Activated CD4-positive, alpha-beta T cell treated with anti-CD3 and anti-CD28 coated beads, Interleukin-2, amount 50 U/mL, for 16 hours (primary cell): ENCODE measurements around the gene FAM209B.
"Not testable (repeated sequence)": the region's sequence is repeated elsewhere in the genome, so short reads cannot be mapped to it uniquely, and the experiment has no call there.

ENCODE experiments used
- DNase-seq: peaks from one replicate; pipeline ENCODE4 v3.0.0-alpha.2; 2020

FAM209B gene, protein sequence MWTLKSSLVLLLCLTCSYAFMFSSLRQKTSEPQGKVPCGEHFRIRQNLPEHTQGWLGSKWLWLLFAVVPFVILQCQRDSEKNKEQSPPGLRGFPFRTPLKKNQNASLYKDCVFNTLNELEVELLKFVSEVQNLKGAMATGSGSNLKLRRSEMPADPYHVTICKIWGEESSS

DNA sequence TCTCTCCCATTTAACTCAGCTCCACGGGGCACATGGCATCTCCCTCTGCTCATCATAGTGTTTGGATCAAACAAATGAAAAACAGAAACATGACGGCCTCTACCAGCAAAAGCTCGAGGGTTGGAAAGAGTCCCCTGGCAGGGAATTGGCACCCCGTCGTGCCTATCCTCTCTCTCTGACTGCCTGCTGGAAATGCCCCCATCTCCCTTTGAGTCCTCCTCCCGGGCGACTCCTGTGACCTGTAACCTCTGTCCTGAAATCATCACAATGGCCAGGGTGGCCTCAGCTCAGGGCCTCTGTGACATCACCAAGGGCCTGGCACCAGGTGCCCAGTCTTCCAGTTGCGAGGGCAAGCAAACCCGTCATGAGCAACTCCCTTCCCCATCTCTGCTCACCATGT lies at the start of gene FAM209B:
Gene FAM209B, plus strand, starts transcription at position 301 of the 400 bp plus-strand sequence. Its CDS starts 96 bp downstream, at position 397.
- DNase-seq: not testable (repeated sequence)

DNA sequence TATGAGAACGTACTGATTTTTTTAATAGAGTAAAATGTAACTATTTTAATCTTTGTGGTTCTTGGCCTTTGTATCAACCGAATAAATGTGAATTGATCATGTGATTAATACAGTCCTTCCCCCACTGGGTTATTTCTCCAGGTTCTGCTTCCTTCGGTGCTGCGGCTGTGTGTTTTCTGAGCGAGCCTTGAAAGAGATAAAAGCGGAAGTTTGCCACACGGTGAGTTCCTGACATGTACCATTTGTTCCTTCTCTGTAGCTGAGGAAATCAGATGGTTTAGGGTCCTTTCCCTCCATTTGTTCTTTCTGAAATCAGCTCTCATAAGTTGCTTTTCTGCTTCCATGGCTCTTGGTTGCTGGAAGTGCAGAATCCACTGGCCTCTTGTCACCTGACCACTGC lies 49.1 kb upstream of the FAM209B start:
- no peak for DNase-seq

DNA sequence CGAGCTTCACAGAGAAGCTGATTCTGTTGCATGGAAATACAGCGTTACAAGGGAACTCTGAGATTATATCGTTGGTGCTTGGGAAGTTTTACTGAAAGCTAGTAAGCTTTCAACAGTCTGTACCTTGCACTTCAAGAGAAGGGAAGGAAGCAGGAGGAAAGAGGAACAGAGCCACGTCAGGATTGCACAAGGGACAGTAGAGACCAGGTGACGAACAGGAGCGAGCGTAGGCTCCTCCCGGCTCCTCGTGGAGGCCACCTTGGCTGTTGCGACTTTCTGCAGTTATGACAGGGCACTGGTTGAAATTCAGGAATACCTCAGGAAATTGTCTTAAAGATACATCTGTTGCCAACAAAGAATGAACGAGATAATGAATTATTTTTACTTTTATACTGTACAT lies 45.8 kb upstream of the FAM209B start:
- no peak for DNase-seq

DNA sequence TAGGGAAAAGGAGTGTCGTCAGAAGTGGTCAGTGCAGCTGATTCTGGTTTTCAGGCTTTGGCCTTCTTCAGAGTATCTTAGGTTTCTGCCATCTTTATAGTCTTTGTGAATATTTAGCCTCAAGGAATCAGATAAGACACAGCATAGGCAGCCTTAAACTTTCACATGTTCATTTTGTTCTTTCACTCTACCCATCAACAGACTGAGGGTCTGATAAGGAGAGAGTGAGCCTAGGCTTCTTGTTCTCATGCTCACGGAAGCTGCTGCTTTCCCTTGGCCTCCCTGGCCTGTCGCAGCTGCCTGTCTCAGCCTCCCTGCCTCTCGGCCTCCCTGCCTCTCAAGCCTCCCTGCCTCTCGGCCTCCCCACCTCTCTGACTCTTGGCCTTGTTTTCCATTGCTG lies 44.5 kb upstream of the FAM209B start:
- no peak for DNase-seq

DNA sequence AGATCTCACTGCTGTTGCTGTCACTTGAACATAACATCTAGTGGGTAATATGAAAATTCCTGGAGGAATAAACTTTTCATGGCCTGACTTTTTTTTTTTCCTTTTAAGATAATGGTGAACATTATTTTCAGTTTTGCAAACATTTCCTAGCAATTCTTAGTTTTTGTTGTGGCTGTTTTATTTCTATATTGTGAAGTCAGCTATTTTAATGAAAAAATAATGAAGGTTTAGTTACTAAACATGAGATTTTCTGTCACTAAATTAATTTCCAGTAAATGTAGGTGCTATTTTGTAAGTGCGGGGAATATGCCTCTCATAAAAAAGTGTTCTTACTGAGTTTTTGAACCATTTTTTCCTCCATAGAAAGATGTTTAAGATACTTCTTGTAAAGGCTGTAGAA lies 31.9 kb upstream of the FAM209B start:
- no peak for DNase-seq

DNA sequence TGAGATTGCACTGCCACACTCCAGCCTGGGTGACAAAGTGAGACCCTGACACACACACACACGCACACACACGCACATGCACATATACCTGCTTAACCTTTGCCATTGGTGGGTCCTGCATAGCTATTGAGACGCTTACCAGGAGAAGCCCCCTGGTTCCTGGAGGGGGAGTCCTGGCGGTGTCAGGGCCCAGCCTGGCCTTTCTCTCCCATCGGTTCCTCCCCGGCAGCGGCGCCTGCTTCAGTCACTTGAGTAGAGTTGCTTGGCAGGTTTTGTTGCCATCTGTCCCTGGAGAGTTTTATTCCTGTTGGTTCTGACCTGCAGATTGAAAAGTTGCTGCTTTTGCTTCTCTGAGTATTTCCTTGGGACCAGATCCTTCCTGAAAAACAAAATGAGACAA lies 29.1 kb upstream of the FAM209B start:
- DNase-seq: no peak

DNA sequence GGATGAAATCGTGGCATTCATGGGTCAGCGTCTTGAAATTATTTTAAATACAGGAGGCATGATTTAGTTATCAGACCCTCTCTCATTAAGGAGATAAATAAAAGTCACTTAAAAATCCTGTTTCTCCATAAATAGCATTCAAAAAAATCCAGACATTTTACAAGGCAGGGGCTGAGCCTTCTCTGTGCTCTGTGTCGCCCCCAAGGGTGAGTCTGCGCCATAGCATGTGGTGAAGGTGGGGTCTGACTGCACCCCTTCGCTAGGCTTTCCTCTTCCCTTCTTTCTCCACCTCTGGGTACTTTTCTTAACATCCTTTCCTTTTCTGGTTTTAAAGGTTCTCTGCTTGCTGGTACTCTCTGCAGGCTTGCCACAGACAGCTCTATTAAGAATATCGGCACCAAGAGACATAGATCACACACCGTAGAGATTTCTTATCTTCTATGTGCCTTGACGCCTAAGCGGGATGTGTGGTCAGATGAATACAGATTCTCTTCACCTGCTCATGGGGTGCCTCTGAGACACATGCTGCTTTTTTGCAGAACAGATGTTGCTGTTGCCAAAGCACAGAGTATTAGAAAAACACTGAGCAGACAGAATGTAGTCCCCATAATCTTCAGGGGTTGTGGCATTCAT lies 28.6 kb upstream of the FAM209B start:
- peak; percentile 25 for DNase-seq

DNA sequence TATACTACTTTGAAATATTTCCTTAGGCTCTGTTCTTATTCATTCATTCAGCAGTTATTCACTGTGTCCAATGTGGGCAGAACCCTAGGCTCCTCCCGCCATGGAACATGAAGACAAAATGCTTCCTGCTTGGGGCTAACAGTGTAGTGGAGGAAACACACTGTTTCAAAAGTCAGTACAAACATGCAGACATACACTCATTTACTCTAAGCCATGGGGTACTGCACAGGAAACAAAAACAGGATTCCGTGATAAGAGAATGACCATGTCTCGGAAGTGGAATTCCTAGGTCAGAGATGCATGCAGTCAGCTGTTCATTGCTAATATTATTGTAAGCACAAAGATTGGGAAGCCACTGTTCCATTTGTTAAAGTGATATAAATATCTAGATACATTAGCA lies 26.9 kb upstream of the FAM209B start:
- no peak for DNase-seq

DNA sequence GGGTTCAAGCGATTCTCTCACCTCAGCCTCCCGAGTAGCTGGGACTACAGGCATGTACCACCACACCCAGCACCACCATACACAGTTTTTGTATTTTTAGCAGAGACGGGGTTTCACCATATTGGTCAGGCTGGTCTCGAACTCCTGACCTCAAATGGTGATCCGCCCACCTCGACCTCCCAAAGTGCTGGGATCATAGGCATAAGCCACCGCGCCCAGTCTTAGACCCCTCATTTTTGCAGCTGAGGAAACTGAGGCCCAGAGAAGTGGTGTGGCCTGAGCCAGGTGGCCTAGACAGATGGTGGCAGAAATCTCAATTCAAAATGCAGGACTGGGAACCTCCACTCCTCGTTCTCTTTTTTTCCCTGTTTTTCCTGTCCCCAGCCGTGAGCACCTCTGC lies 21.1 kb upstream of the FAM209B start:
- no peak for DNase-seq

DNA sequence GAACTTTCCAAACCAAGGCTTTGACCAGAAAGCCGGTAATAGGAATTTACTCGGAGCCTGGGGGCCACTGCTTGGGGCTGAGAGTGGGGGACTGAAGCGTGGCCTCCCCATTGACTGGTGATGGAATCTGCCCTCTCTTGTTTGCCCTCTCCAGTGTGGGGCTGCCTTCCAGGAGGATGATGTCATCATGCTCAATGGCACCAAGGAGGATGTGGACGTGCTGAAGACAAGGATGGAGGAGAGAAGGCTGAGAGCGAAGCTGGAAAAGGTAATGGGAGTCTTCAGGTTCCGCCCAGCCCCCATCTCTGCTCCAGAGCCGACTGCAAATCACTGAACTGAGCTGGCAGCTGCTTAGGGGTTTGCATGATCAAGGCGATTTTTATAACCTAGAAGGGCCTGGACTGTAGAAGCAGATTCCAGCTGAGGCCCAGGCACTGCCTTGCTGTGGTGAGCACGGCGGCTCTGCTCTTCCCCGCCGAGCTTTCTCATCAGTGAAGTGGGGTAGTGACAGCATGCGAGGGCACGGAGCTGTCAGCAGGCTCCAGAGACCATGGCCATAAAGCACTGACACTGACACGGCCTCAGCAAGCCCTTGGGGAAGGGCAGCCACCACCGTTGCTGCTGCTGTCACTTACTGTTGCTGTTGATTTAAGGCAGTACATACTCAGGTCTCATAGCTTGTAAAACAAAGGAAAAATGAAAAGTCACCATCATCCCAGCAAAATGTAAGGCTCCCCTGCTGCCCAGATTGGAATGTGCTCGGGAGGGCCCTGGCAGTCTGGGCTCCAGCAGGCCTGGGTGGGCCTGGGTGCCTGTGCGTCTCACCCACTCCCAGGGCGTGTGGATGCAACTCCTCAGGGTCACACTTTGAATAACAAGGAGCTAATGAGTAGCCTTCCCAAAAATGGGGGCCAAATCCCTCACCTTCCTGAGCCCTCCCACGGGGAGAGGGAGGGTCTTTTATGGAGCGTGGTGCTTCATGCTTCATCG lies 19.6 kb upstream of the FAM209B start:
- no peak for DNase-seq

DNA sequence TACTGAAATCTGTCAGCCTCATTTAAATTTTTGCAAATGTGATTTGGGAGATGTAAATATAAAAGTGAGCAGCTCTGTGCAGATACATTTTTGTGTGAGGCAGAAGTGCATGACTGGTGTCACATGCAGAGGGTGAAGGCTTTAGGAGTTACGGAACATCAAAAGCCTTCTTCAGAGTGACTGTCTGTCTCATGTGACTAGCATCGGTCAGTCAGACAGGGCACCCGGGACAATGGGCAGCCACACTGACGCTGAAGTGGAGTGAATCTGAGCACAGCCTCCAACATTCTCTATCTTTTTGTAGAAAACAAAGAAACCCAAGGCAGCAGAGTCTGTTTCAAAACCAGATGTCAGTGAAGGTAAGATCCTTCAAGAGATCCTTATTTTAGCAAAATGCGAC lies 16.4 kb upstream of the FAM209B start:
- no peak for DNase-seq

DNA sequence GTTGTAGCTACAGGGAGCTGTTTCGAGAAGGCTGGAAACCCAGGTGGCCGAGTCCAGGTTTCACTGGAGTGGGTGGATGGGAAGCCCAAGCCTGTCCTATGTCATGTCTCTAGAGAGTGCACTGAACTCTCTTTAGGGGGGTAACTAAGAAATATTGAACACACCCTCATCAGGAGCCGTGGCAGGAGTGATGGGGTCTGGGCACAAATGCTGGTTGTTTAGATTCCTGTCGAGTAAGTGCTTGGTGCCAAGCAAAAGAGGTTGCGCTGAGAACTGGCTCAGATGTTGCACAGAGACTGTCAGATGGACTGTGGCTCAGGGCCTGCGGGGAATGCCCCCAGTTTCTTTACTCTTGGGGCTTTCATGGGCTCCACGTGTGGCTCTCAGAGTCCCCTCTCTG lies 15.8 kb upstream of the FAM209B start:
- DNase-seq: no peak

DNA sequence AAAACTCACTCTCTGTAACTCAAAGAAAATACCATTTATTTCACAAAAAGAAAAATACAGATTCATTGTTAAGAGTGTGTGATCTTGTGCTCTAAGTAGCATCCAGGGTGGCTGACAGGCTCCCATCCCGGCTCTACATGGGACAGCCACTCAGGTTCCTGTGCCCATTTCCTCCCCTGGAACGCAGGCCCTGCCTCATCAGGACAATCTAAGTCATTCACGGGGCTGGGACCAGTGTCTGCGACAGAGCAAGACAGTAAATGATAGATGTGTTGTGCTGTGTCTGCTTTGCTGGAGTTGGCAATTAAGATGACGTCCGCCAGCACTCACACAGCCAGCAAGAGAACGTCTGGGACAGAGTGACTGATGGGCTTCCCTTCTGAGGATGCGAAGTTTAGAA lies 15.4 kb upstream of the FAM209B start:
- DNase-seq: no peak

DNA sequence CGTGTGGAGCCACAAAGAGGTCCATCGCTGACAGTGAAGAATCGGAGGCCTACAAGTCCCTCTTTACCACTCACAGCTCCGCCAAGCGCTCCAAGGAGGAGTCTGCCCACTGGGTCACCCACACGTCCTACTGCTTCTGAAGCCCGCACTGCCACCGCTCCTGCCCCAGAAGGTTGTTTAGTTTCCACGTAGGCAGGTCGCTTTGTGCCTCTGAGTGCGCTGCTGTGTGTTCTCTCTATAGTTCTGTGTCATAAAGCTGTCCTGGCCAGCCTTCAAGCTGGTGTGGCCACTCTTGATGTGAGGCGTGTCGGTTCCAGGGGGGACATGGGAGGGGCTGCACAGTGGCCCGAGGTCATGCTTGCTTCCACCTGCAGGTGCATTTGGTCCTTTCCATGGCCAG lies 14.9 kb upstream of the FAM209B start:
- DNase-seq: no peak

DNA sequence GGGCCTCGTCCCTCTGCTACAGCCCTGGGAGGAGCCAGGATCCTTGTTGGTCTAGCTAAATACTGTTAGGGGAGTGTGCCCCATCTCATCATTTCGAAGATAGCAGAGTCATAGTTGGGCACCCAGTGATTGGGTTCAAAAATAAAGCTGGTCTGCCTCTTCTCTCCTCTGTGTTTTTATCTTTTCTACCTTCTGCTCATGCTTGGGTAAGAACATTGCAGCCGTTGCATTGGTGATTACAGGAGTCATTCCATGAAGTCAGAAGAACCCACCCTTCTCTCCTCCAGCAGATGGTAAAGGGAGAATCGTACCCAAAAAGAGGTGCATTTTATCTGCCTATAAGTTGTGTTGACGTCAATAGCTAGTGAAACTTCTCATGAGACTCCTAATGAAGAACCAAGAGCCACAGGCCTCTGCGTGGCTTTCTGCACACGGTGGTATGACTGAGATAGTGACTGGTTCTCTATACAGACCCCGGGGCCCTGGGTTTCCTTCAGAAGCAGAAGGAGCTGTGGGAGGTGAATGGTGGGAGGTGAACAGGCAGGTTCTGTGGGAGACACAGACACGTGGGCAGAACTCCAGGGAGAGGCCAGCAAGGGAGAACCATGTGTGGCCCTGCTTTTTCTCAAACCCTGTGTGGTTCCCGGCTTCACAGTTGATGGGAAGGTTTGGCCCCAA lies 14.2 kb upstream of the FAM209B start:
- no peak for DNase-seq

DNA sequence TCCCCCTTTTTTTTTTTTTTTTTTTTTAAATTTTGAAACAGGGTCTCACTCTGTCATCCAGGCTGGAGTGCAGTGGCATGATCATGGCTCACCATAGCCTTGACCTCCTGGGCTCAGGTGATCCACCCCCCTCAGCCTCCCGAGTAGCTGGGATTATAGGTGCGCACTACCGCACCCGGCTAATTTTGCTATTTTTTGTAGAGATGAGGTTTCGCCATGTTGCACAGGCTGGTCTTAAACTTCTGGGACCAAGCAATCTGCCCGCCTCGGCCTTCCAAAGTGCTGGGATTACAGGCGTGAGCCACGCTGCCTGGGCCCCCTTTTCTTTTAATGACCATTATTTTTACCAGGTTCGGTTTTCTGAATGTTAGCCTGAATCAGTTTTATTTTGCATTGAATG lies 13.5 kb upstream of the FAM209B start:
- no peak for DNase-seq

DNA sequence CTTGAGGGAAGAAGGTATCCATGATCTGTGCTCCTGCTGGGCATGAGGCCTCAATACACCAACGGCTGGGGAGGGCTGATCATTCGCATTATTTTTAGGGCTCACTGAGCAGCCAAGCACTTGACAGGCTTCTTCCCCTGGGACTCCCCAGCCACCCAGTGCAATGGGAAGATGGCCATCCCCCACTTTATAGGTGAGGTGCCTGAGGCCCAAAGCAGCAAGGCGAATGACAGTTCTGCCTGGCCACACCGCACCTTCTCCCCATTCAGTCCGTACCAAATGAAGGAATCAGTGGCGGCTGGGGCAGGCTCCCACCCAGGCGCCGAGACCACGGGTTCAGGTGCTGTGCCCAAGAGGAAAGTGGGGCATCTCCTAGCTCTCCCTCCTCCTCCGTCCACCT lies 12.9 kb upstream of the FAM209B start:
- no peak for DNase-seq

DNA sequence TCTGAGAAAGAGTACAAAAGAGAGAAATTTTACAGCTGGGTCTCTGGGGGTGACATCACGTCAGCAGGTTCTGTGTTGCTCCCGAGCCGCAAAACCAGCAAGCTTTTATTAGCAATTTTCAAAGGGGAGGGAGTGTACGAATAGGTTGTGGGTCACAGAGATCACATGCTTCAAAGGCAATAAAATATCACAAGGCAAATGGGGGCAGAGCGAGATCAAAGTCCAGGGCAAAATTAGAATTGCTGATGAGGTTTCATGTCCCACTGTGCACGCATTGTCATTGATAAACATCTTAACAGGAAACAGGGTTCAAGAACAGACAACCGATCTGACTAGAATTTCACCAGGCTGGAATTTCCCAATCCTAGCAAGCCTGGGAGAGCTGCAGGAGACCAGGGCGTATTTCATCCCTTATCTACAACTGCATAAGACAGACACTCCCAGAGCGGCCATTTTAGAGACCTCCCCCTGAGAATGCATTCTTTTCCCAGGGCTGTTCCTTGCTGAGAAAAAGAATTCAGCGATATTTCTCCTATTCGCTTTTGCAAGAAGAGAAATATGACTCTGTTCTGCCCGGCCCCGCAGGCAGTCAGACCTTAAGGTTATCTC lies 12.2 kb upstream of the FAM209B start:
- DNase-seq: not testable (repeated sequence)

DNA sequence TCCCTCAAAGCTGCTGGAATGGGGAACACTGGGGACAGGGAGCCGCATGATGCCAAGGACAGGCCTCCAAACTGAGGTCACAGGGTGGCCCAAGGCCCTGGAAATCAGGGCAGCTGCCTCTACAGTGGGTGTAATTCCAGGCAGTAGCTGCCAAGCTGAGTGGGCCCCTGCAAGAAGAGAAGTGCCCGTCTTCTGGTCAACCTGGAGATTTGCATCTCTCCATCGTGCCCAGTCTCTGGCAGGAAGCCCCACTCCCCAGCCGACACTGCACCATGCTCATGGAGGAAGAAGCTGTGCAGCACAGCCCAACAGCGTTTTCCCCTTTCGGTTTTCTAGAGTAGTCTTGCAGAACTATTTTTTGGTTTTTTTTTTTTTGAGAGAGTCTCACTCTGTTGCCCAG lies 10.7 kb upstream of the FAM209B start:
- DNase-seq: no peak

DNA sequence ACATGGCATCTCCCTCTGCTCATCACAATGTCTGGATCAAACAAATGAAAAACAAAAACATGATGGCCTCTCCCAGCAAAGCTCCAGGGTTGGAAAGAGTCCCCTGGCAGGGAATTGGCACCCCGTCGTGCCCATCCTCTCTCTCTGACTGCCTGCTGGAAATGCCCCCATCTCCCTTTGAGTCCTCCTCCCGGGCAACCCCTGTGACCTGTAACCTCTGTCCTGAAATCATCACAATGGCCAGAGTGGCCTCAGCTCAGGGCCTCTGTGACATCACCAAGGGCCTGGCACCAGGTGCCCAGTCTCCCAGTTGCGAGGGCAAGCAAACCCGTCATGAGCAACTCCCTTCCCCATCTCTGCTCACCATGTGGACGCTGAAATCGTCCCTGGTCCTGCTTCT lies 8.6 kb upstream of the FAM209B start, which contains the start of gene FAM209A:
Gene FAM209A, plus strand, starts transcription at position 301 of the 400 bp plus-strand sequence. Its CDS starts 65 bp downstream, at position 366.
- not testable (repeated sequence) for DNase-seq

DNA sequence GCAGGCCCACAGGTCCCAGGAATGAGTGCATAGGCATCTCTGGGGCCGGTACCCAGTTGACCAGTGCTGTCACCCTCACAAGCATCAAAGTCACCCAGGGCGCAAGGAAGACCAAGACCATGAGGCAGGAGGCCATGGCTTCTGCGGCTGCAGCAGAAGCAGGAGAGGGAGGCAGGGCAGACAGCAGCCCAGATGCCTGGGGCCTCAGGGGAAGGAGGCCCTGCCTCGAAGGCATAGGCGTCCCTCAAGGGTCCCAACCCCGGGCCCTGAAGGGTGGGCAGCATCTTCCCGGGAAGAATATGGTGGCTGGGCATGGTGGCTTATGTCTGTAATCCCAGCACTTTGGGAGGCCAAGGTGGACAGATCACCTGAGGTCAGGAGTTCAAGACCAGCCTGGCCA lies 5.5 kb upstream of the FAM209B start:
- DNase-seq: no peak

DNA sequence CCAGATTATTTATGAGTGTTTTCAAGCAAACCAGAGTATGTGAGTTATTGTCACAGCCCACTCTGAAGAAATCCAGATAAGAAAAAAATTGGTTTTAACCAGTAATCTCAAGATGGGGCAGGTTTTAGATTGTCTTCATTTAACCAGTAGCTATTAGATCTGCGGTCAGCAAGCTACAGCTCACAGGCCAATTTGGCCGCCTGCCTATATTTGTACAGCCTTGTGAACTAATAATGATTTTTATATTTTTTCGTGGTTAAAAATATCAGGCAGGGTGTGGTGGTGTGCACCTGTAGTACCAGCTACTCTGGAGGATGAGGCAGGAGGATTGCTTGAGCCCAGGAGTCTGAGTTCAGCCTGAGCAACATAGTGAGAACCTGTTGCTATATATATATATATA lies 5.0 kb downstream of the FAM209B start:
- no peak for DNase-seq

DNA sequence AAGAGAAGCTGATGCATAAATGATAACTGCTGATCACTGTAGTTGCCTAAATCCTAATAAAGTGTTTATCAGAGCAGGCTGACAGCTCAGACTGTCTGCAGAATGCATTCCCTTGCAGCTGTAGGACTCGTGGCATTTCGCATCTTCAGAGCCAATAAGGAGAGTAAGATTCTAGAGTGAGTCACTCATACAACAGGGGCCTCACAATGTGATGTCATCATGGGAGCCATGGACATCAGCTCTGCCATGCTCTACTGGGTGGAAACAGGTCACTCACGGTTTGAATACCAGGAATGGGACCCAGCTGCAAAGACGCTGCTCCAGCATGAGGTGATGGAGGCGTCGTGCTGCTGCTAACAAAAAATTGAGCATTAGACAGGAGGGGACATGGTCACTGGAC lies 7.4 kb downstream of the FAM209B start:
- no peak for DNase-seq
